ENCODE measurements around the gene BICDL2.
A peak's percentile ranks its signal among the peaks of the same experiment; 100 is the strongest.
"Not testable (repeated sequence)": the region's sequence is repeated elsewhere in the genome, so short reads cannot be mapped to it uniquely, and the experiment has no call there.

The BICDL2 gene

DNA sequence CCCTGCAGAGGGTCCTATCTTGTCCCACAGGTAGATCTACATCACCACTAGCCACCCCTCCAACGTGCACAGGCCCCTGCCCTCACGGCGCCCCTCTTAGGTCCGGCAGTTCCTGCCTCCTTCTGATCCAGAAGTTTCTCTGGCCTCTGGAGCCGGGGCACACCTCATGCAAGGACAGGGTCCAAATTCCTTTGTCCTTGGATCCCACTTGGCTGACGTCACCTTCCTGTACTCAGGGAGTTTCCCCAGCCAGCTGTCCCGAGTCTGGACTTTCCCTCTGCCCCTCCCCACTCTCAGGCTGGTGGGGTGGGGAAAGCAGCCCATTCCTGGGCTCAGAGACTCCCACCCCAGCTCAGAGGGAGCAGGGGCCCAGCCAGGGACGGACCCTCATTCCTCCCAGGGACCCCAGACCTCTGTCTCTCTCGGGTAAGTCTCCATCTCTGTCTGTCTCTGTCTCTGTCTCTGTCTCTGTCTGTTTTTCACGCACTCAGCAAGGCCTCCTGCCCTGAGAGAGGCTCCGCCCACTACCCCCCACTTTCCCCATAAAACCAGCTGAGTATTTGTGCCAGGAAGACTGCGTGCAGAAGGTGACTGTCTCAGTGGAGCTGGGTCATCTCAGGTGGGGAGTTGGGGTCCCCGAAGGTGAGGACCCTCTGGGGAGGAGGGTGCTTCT, 28.5 kb upstream of the BICDL2 start, which contains the start of gene IL32:
Gene IL32 (plus strand): TSS at position 572 of the 673 bp plus-strand sequence. CDS start 172 bp downstream, outside the sequence.
- DNase-seq = no peak

DNA sequence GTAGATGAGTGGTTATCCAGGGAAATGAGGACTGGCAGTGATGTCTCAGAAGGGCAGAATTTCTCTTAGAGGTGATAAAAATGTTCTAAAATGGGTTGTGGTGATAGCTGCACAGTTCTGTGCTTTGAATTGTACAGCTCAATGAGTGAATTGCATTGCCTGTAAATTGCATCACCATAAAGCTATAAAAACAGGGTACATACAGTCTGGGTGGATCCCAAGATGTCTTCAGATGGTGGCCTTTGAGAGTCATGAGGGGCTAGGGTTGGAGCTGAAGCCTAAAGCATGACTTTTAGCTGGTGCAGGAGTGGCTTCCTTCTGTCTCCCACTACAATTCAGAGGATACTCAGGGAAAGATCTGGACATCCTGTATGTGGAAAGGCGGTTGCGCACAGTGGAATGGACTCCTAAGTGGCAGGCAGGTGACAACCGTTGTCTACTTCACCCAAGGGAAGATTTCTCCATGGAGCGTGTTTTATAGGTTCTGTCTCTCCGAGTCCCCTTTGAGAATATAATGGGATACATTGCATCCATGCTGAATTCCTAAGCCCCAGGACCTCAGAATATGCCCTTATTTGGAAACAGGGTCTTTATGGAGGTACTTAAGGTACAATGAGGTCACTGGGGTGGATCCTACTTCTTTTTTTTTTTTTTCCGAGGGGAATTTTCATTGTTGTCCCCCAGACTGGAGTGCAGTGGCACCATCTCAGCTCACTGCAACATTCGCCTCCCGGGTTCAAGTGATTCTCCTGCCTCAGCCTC, 27.1 kb upstream of the BICDL2 start:
- no peak for DNase-seq

DNA sequence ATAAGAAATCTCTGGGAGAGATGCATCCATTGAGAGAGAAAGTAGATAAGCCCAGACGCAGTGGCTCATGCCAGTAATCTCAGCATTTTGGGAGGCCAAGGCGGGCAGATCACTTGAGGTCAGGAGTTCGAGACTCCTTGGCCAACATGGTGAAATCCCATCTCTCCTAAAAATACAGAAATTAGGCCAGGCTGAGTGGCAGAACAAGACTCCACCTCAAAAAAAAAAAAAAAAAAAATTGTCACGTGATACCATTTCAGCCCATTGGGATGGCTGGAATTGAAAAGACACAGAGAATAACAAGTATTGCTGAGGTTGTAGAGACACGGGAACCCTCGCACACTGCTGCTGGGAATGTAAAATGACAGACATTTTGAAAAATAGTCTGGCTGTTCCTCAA, 25.8 kb upstream of the BICDL2 start:
- no peak for DNase-seq

DNA sequence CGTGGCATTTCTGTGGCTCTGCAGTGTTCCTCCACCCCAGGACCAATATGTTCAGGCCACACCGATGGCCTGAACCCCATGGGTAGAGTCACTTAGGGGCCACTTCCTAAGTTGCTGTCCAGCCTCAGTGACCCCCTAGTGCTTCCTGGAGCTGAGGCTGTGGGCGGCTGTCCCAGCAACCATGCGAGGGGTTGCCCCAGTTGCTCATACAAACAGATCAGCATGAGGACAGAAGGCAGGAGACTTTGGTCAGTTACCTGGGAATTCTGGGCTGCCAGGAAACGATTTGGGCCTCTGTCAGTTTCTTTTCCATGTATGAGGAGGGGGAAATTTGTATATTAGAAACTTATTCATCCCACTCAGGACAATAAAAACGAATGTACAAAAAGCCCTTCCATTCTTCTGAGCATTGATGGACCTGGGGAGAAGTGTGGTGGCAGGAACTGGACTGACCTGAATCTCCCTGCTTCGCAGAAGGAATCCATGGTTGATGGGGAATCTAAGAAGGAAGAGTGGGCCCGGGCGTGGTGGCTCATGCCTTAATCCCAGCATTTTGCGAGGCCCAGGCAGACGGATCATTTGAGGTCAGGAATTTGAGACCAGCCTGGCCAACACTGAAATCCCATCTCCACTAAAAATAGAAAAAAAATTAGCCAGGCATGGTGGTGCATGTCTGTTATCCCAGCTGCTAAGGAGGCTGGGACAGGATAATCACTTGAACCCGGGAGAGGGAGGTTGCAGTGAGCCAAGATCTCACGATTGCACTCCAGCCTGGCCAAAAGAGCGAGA, 23.8 kb upstream of the BICDL2 start:
- DNase-seq = no peak

DNA sequence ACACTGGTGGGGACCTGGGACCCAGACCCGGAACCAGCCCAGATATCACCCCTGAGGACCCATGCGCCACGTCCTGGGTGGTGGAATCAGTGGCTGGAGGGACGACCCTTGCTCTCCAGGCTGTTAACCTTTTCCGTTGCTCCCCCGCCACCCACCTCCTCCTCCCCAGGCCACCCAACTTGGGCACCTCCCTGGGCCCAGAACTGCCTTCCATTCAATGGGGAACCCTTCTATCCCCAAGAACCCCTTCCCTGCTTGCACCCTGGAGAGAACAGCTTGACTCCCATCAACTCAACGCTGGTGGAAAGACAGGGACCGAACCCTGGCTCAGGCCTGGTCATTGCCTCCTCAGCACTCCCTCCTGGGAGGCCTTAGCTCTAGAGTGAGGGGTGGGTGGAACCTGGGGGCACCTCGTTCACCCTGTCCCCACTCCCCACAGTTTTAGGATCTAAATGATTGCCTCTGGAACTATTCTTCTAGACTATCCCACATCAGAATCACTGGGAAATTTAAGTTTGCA, 23.0 kb upstream of the BICDL2 start:
- no peak for DNase-seq

DNA sequence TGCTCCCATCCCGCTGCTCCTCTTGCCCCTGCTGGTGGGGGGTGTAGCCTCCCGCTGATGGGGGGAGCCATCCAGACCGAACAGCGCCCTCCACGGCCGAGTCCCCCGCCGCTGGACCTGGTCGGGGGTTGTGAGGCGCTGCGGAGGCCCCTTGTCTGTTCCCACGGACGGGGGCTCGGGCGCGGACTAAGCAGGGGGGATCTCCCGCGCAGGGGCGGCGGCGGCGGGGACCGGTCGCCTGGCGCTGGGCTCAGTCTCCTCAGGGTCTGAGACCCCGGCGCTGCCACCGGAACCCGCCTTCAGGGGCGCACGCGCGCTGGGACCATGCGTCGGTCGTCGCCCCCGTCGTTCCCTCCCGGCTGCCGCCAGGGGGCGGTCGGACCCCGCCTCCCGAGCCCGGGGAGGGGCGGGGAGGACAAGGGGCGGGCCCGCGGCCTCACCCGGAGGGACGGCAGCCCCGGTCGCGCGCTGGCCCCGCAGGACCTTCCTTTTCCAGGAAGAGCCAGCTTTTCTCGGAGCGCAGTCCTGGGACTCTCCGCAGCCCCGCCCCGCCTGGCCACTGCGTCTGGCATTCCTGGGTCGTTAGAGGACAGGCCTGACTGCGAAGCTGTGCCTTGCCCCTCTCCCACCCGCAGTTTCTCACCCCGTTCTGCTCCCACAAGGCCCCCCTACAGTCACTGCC, 22.4 kb upstream of the BICDL2 start:
- peak in 50 of 51 donors; percentile 20 to 85 (median 62) for DNase-seq

DNA sequence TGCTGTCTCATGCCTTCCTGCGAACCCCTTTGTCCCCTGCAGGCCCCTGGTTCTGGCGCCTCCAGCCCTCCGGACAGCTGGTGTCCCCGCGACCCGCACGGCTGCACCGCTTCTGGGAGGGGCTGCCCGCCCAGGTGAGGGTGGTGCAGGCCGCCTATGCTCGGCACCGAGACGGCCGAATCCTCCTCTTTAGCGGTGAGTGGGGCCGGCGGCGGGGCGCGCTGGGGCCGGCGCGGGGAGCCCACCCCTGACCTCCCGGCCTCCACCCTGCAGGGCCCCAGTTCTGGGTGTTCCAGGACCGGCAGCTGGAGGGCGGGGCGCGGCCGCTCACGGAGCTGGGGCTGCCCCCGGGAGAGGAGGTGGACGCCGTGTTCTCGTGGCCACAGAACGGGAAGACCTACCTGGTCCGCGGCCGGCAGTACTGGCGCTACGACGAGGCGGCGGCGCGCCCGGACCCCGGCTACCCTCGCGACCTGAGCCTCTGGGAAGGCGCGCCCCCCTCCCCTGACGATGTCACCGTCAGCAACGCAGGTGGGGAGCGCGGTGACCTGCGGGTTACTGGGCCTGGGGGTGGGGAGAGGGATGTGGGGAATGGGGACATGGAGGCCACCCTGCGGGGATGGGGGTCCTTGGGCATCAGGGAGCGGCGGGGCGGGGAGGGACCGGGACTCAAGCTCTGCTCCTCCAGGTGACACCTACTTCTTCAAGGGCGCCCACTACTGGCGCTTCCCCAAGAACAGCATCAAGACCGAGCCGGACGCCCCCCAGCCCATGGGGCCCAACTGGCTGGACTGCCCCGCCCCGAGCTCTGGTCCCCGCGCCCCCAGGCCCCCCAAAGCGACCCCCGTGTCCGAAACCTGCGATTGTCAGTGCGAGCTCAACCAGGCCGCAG, 21.6 kb upstream of the BICDL2 start:
- DNase-seq = peak in 15 of 51 donors; percentile 5 to 51 (median 27)

DNA sequence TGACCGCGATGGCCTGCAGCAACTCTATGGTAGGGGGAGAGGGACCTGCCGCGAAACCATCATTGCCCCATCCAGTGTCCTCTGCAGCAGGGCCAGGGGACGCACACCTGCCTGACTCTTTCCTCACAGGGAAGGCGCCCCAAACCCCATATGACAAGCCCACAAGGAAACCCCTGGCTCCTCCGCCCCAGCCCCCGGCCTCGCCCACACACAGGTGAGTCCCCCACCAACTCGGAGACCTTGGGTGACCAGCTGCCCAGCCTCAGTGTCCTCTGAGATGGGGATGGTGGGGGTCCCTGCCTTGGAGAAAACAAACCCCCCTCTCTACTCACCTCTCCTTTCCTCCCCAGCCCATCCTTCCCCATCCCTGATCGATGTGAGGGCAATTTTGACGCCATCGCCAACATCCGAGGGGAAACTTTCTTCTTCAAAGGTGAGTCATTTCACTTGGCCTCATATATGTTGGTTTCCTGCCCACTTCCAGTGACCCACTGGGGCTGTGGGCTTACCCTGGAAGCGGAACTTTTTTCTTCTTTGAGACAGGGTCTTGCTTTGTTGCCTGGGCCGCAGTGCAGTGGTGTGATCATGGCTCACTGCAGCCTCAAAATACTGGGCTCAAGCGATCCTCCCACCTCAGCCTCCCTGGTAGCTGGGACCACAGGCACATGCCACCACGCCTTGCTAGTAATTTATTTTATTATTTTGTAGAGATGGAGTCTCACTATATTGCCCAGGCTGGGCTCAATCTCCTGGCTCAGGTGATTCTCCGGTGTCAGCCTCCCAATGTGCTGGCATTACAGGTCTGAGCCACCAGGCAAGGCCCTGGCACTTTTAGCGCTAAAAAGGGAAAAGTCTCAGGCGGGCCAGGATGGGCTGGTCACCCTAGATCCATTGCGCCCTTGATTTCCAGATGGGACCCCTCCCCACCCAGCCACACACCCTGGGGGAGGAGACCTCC, 20.7 kb upstream of the BICDL2 start:
- no peak for DNase-seq

DNA sequence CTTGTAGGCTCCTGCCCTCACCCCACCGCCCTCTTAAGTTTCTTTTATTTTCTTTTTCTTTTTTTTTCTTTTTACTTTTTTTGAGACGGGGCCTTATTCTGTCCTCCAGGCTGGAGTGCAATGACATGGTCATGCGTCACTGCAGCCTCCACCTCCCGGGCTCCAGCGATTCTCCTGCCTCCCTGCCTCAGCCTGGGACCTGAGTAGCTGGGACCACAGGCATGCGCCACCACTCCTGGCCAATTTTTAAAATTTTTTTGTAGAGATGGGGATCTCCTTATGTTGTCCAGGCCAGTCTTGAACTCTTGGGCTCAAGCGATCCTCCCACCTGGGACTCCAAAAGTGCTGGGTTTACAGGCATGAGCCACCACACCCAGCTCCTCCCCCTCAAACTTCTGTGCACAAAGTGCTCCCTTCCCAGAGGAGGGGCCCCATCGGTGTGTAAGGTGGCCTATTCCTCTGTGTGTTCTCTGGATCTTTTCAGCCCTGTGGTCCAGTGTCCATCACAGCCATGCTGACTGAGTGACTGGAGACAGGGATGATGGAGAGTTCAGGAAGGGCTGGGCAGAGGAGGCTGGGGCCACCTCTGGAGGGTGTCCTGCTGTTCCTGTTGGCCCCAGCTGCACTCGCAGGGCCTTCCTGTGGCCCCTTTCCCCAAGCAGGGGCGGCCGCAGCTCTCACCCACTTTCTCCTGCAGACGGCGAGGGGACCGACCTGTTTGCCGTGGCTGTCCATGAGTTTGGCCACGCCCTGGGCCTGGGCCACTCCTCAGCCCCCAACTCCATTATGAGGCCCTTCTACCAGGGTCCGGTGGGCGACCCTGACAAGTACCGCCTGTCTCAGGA, 19.8 kb upstream of the BICDL2 start:
- no peak for DNase-seq

DNA sequence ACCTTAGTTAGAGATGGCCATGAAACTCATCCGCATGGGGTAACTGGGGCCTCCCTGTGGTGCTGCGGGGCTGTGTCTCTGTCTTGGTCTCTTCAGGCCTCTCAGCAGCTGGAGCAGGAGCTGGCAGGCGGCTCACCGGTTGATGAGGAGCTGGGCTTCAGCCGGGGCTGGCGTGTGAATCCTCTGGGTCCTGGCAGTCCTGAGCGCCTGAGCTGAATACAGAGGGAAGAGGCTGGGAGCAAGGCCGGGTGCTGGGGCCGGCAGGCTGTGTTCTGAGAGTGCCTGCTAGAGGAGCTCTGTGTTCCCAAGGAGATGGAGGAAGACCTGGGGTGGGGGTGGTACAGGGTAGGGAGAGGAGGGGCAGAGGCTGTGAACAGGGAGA, 19.0 kb upstream of the BICDL2 start:
- peak in 3 of 51 donors; percentile 1 to 20 (median 5) for DNase-seq

DNA sequence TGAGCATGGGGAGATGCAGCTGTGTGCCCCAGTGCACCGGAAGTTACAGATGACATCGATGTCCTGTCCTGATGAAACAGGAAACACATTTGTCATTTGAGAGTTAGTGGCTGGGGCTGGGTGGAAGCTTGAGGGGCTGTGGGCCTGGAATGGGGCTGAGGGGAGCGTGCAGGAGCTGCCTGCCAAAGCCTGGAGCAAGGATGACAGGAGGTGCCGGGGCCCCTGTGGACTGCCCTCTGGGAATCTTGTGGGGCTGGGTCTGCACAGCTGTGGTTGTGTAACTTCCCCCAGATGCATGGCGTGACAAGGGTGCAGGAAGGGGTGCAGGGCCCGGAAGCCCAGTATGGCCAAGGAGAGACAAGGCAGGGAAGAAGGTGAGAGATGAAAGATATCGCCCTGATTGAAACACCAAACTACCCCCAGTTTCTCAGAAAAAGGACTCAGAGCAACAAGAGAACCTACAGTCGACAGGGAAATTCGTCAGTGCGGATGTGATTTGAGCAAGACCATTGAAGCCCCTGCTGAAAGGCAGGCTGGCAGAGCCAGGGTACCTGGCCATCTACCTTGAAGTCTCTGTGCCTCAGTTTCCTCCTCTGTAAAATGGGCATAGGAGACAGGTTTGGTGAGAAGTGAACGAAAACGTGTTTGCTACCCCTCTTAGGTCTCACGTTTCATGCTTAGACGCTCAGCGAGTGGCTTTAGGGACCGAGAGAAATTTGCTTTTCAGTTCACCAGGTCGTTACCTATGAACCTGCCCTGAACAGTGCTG, 18.4 kb upstream of the BICDL2 start:
- no peak for DNase-seq

DNA sequence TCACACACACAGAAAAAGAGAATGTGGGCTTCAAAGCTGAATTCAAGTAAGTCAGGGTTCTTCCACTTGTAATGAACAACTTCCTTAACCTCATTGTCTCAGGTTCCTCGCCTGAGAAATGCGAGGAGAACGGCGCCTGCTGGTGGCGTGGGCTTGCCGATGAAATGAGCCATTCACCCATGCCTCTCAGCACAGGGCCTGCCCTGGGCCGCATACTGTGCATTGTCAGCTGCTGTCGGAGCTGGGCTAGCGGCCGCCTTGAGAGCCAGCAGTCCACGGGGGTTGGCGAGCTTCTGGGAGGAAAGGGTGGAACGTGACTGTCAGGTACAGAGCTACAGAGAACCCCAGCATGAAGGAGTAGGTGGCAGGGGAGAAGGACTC, 16.6 kb upstream of the BICDL2 start:
- DNase-seq = not testable (repeated sequence)

DNA sequence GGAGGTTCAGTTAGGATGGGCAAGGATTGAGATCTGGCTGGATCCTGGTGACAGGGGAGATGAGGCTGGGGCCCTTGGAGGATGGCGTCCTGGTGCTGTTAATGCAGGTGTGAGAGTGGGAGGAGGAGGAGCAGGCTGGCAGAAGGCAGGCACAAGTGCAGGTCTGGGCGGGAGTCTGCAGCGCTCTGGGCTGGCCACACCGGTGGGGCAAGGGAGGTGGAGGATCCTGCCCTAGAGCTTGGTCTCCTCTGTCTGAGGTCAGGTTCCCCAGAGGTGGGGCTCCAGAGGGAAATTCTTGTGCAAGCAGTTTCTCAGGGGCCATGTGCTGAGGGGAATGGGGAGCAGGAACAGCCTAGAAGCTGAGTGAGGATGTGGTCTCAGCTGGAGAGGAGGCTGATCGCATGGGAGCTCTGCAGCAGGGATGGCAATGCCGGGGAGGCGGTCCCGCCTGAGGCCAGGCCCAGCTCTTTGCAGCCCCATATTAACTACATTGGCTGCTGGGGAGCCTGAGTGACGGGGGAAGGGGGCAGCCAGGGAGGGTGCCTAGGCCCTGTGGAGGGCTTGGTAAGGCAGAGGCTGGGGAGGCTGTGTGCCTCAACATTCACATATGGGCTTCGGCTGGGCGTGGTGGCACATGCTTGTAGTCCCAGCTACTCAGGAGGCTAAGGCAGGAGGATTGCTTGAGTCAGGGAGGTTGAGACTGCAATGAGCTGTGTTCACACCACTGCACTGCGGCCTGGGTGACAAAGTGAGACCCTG, 16.0 kb upstream of the BICDL2 start:
- not testable (repeated sequence) for DNase-seq

DNA sequence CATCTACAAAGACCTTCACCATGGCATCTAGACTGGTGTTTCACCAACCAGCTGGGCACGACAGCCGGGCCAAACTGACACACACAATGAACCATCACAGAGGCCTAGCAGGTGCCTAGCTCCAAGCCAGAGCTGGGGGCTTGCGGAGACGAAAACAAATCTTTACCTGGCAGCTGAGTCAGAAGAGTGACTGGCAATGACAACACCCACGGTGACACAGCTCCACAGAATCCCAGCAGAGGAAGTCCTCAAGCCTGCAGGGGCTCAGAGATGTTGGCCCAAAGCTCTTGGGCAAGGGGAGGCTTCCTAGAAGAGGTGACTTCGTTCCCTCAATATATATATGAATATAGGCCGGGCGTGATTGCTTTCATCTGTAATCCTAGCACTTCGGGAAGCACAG, 14.8 kb upstream of the BICDL2 start:
- no peak for DNase-seq

DNA sequence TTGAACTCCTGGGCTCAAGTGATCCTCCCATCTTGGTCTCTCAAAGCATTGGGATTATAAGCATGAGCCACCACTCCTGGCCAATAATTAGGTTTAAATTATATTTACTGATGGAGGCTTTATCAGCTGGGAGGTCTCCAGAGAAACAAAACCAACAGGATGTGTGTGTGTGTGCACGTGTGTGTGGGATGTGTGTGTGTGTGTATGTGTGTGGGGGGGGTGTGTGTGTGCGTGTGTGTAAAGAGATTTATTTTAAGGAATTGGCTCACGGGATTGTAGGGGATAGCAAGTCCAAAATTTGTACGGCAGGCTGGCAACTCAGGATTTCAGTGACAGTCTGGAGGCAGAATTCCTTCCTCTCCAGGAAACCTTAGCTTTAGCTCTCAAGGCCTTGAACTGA, 14.3 kb upstream of the BICDL2 start:
- DNase-seq = no peak

DNA sequence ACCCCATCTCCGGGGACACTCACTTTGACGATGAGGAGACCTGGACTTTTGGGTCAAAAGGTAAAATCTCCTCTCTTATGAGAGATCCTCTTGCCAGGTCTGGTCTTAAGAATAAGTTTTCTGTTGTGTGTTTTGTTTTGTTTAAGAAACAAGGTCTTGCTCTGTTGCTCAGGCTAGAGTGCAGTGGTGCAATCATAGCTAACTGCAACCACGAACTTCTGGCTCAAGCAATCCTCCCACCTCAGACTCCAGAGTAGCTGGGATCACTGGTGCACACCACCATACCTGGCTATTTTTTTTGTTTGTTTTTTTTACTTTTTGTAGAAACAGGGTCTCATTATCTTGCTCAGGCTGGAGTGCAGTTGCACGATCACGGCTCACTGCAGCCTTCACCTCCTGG, 13.7 kb upstream of the BICDL2 start:
- no peak for DNase-seq

Measured in hypothalamus (tissue), 51 donors.